Endothelial cell of umbilical vein (primary cell): ENCODE results near the gene TBX4. TPM values are rescaled to one million over a fixed set of nuclear protein-coding genes. Genes with fewer than 3 reads are reported as not detected.
"Not testable (repeated sequence)": the region's sequence is repeated elsewhere in the genome, so short reads cannot be mapped to it uniquely, and the experiment has no call there.

Experiments used
- BruUV-seq: library from RNA; stranded (reverse); fragments of 400-500 nt; replicated peaks from 2 replicates; lab custom pipeline; 2021; lab: Mats Ljungman, UMichigan
- CTCF ChIA-PET: fragments of 300-600, 350-600 bp; sonication (Branson Sonifier 250); formaldehyde crosslinking; loops from one replicate; lab custom pipeline; 2021; ENCODE audit warnings: antibody characterized with exemption, inconsistent platforms; lab: Charles Lee
- POLR2A ChIA-PET: fragments of 300-600, 350-600 bp; sonication (Branson Sonifier 250); formaldehyde crosslinking; loops from one replicate; lab custom pipeline; 2021; ENCODE audit warnings: antibody characterized with exemption, inconsistent platforms; lab: Charles Lee
- DNase-seq: peaks from one replicate; pipeline ENCODE4 v3.0.0-alpha.2; 2011; ENCODE audit warnings: low read depth, low spot score
- FAIRE-seq: peaks from 2 replicates; lab custom pipeline; 2011; peaks lifted over from hg19 to GRCh38; lab: Jason Lieb, UNC
- H2AFZ ChIP-seq: 2 replicates; pipeline ENCODE4 v1.6.0; 2012; ENCODE audit warnings: low read depth, low read length, control low read depth, inconsistent platforms
- H3K27ac ChIP-seq: 2 replicates; pipeline ENCODE4 v1.5.1; 2011; ENCODE audit warnings: low read depth, mild to moderate bottlenecking, control low read depth, low read length, moderate library complexity; ENCODE audit not compliant: insufficient read depth
- H3K27me3 ChIP-seq, 2 experiments: 2 replicates each; pipeline versions ENCODE4 v1.6.0 to v1.6.1; 2011; ENCODE audit warnings: low read length in 2 of 2, mixed read lengths in 1 of 2; ENCODE audit not compliant: control insufficient read depth in 2 of 2, insufficient read depth in 2 of 2
- H3K36me3 ChIP-seq, 2 experiments: 2 replicates in 1 of 2; 3 replicates in 1 of 2; pipeline ENCODE4 v1.5.1; 2011; ENCODE audit warnings: low read length in 2 of 2, mild to moderate bottlenecking in 1 of 2, moderate library complexity in 1 of 2; ENCODE audit not compliant: control insufficient read depth in 2 of 2, insufficient read depth in 2 of 2; ENCODE audit errors: extremely low read depth in 1 of 2
- H3K4me1 ChIP-seq: 3 replicates; pipeline ENCODE4 v1.5.1; 2011; ENCODE audit warnings: mild to moderate bottlenecking, low read length; ENCODE audit not compliant: control insufficient read depth, insufficient read depth; ENCODE audit errors: extremely low read depth
- H3K4me2 ChIP-seq: 2 replicates; pipeline ENCODE4 v1.6.1; 2011; ENCODE audit warnings: low read length, control low read depth, mixed read lengths; ENCODE audit not compliant: insufficient read depth
- H3K4me3 ChIP-seq, 3 experiments: fragments of 200-600 bp in 1 of 3; sonication (generic), shearing (Covaris generic) in 1 of 3; replicated peaks in 1 of 3; 2 replicates each; pipeline ENCODE4 v1.5.1; 2011 to 2016; ENCODE audit warnings: control low read depth in 3 of 3, low read length in 3 of 3, mild to moderate bottlenecking in 2 of 3, inconsistent platforms in 1 of 3, low read depth in 1 of 3, moderate library complexity in 1 of 3; ENCODE audit not compliant: insufficient read depth in 1 of 3
- H3K79me2 ChIP-seq: 2 replicates; pipeline ENCODE4 v1.6.0; 2012; ENCODE audit warnings: low read length, inconsistent platforms; ENCODE audit not compliant: control insufficient read depth, insufficient read depth
- H3K9ac ChIP-seq: replicated peaks from 2 replicates; pipeline ENCODE3; 2011; ENCODE audit warnings: low read length, control low read depth; ENCODE audit not compliant: insufficient read depth; ENCODE audit errors: extremely low read depth
- H3K9me1 ChIP-seq: replicated peaks from 3 replicates; pipeline ENCODE4 v1.6.0; 2011; ENCODE audit warnings: mild to moderate bottlenecking, low read length; ENCODE audit not compliant: control insufficient read depth, insufficient read depth; ENCODE audit errors: extremely low read depth
- H3K9me3 ChIP-seq: replicated peaks from 2 replicates; pipeline ENCODE4 v1.5.1; 2012; ENCODE audit warnings: low read length, inconsistent platforms; ENCODE audit not compliant: control insufficient read depth, insufficient read depth
- H4K20me1 ChIP-seq: replicated peaks from 2 replicates; pipeline ENCODE3; 2011; ENCODE audit warnings: mild to moderate bottlenecking, low read length; ENCODE audit not compliant: control insufficient read depth, insufficient read depth; ENCODE audit errors: extremely low read depth
- CTCF ChIP-seq, 2 donors: IDR thresholded peaks; 1 replicate in 1 of 2; 2 replicates in 1 of 2; pipeline ENCODE4 v1.5.1; 2011; ENCODE audit warnings: low read length in 2 of 2, mild to moderate bottlenecking in 2 of 2, moderate library complexity in 2 of 2, control low read depth in 1 of 2, inconsistent platforms in 1 of 2, low read depth in 1 of 2; ENCODE audit not compliant: insufficient read depth in 1 of 2; ENCODE audit errors: extremely low read depth in 1 of 2
- EZH2 ChIP-seq: IDR thresholded peaks from 2 replicates; pipeline ENCODE4 v1.6.1; 2012; ENCODE audit warnings: borderline replicate concordance, low read depth, mild to moderate bottlenecking, moderate library complexity, low read length, inconsistent platforms; ENCODE audit not compliant: severe bottlenecking
- FOS ChIP-seq: IDR thresholded peaks from 2 replicates; pipeline ENCODE4 v1.6.1; 2011; ENCODE audit warnings: mild to moderate bottlenecking, low read length, moderate library complexity, borderline replicate concordance; ENCODE audit not compliant: insufficient read depth
- GATA2 ChIP-seq: IDR thresholded peaks from 2 replicates; pipeline ENCODE4 v1.7.0; 2011; ENCODE audit warnings: low read depth, mild to moderate bottlenecking, moderate library complexity, mixed read lengths, low read length; ENCODE audit not compliant: insufficient read length, insufficient read depth
- JUN ChIP-seq: IDR thresholded peaks from 2 replicates; pipeline ENCODE4 v1.6.1; 2011; ENCODE audit warnings: borderline replicate concordance, low read depth; ENCODE audit not compliant: insufficient read length, insufficient read depth
- MYC ChIP-seq: IDR thresholded peaks from one replicate; pipeline ENCODE4 v1.6.1; 2011; ENCODE audit warnings: mild to moderate bottlenecking, low read depth, low read length
- POLR2A ChIP-seq: IDR thresholded peaks from 2 replicates; pipeline ENCODE4 v1.6.1; 2012; ENCODE audit warnings: low read depth, mild to moderate bottlenecking, control low read depth, low read length
- POLR2AphosphoS5 ChIP-seq: IDR thresholded peaks from 2 replicates; pipeline ENCODE4 v1.6.1; 2012; ENCODE audit warnings: low read depth, mild to moderate bottlenecking, control low read depth, low read length, moderate library complexity; ENCODE audit not compliant: insufficient read depth
- dilution Hi-C: fragments of 300-500 bp; cut with MboI; formaldehyde crosslinking; loops from one replicate; pipeline ENCODE4 v1.15.0; 2019; ENCODE audit warnings: low sequenced_read_pairs; ENCODE audit not compliant: extremely low pct_ligation_motif_present
- intact Hi-C: fragments of 100-400 bp; cut with micrococcal nuclease; formaldehyde crosslinking; loops from one replicate; pipeline ENCODE4 v1.10.0; 2022
- polyA plus RNA-seq, 4 experiments: library from polyadenylated mRNA; depleted of rRNA in 3 of 4; stranded (reverse) in 3 of 4; unstranded in 1 of 4; fragments of >200 nt; gene quantifications; 2 replicates each; pipeline versions ENCODE4 v1.2.1 to v1.2.3, GENCODE V29; 2011 to 2012; ENCODE audit warnings: missing spikeins in 1 of 4
- total RNA-seq: library from RNA; stranded (reverse); gene quantifications from 2 replicates; pipeline ENCODE4 v1.2.3, GENCODE V29; 2021
- TF ChIP-seq, protein P1 (sequence below): IDR thresholded peaks from 2 replicates; pipeline ENCODE4 v1.6.1; 2011; ENCODE audit not compliant: insufficient read depth, insufficient read length

Gene TBX4
- total and polyA plus RNA-seq, 2 donors (not counting 3 experiments of a cell fraction or from before 2014, with no cell fraction given), result not detected

DNA sequence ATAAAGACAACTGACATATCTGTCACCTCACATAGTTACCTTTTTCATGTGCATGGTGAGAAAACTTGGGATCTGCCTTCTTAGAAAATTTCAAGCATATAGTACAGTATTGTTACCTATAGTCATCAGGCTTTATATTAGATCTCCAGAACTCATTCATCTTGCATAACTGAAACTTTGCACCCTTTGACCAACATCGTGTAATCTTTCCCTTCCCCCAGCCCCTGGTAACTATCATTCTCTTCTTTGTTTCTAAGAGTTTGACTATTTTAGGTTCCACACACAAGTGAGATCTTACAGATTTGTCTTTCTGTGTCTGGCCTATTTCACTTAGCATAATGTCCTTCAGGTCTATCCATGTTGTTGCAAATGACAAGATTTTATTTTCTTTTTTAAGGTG lies 22.9 kb upstream of the TBX4 start:
- Histone ChIP-seq H3K27me3 (peaks cover 0 to 2% of the 10 kb centered on the region in 2 experiments), H3K36me3 (no peaks in the 10 kb centered on the region), H3K27ac (no peak overlapping the region), H3K4me3 (no peak overlapping the region), H3K9ac (no peak overlapping the region), H3K9me3 (no peaks in the 10 kb centered on the region), H3K4me2 (no peak overlapping the region), H2AFZ (no peak overlapping the region), H3K9me1 (no peaks in the 10 kb centered on the region), H3K4me1 (no peaks in the 10 kb centered on the region), H3K79me2 (no peaks in the 10 kb centered on the region), H4K20me1 (no peaks in the 10 kb centered on the region)
- TF ChIP-seq, protein P1, sequence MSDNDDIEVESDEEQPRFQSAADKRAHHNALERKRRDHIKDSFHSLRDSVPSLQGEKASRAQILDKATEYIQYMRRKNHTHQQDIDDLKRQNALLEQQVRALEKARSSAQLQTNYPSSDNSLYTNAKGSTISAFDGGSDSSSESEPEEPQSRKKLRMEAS, result no peak
- no peak for TF ChIP-seq MYC
- TF ChIP-seq GATA2, result no peak
- TF ChIP-seq FOS, result no peak
- no peak for TF ChIP-seq CTCF (IDR thresholded peaks at IDR 0.05; ENCODE audit: extremely low read depth in 1 of 2, insufficient read depth in 1 of 2, low read depth in 1 of 2, low read length in 2 of 2)
- TF ChIP-seq JUN, result no peak
- TF ChIP-seq POLR2A, result no peak
- TF ChIP-seq POLR2AphosphoS5, result no peak
- TF ChIP-seq EZH2, result no peak
- FAIRE-seq (no peak), DNase-seq (no peak)
- dilution Hi-C loops (no loop called here), intact Hi-C loops (no loop called here)
- ChIA-PET POLR2A (no interaction called here), CTCF (interaction anchor here (1.0 to 3.4 kb wide), 3 partner anchors 17 to 145 kb away, joined by 3 to 8 read pairs (median 3); no protein-coding TSS in a partner anchor)
- no TSS peak for BruUV-seq

GRCh38 chr17:61429831-61430230 lies 22.4 kb upstream of the TBX4 start:
- H3K27me3 ChIP-seq, BruUV-seq, H3K9me1 ChIP-seq, H3K36me3 ChIP-seq, FAIRE-seq, H4K20me1 ChIP-seq, H3K79me2 ChIP-seq, DNase-seq, intact Hi-C loops, dilution Hi-C loops, H3K9me3 ChIP-seq, H3K9ac ChIP-seq, H3K4me2 ChIP-seq, H3K4me3 ChIP-seq, H3K4me1 ChIP-seq, POLR2A ChIA-PET, H2AFZ ChIP-seq, H3K27ac ChIP-seq: not testable (repeated sequence)
- CTCF ChIA-PET, result interaction anchor here (1.5 to 3.4 kb wide), 2 partner anchors 18 to 145 kb away, joined by 3 to 8 read pairs; no protein-coding TSS in a partner anchor
